Stimulated activated CD8-positive, alpha-beta memory T cell treated with anti-CD3 and anti-CD28 coated beads, Interleukin-4, amount 100 ng/mL, for 1 hour (primary cell): ENCODE data around the gene ADAMTS10.
A peak's percentile ranks its signal among the peaks of the same experiment; 100 is the strongest.
"Not testable (repeated sequence)": the region's sequence is repeated elsewhere in the genome, so short reads cannot be mapped to it uniquely, and the experiment has no call there.

Source experiments
- DNase-seq, 2 donors: peaks; one replicate each; pipeline ENCODE4 v3.0.0-alpha.2; 2020; ENCODE audit warnings: low read depth in 2 of 2, low spot score in 1 of 2

ADAMTS10 gene

DNA sequence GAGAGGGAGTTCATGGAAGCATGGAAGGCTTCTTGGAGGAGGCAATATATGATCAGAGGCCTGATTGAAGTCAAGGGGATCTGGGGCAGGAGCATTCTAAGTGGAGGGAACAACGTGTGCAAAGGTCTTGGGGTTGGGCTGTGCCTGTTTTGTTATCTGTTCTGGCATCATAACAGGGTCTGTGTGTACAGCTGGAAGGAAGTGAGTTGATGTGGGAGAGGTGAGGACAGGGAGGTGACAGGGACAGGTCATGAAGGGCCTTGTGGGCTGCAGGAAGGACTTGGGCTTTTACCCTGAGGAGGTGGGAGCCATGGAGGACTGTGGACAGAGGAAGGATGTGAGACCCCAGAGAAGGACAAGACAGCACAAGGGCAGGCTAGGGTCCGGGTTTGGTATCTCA lies 18.7 kb upstream of the ADAMTS10 start:
- DNase-seq = no peak

DNA sequence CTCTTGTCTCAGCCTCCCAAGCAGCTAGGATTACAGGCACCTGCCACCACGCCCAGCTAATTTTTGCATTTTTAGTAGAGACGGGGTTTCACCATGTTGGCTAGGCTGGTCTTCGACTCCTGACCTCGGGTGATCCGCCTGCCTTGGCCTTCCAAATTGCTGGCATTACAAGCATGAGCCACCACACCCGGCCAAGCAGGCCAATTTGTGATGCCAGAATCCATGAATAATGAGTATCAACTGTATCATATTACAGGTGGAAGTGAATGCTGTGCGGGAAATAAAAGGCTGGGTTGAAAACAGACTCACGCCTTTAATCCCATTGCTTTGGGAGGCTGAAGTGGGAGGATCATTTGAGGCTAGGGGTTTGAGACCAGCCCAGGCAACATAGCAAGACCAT lies 16.3 kb upstream of the ADAMTS10 start:
- no peak for DNase-seq

DNA sequence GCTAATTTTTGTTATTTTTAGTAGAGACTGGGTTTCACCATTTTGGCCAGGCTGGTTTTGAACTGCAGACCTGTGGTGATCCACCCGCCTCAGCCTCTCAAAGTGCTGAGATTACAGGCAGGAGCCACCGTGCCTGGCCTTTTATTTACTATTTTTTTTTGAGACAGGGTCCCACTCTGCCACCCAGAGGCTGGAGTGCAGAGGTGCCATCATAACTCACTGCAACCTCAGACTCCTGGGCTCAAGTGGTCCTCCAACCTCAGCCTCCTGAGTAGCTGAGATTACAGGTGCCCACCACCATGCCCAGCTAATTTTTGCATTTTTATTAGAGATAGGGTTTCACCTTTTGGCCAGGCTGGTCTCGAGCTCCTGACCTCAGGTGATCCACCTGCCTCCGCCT lies 12.4 kb upstream of the ADAMTS10 start:
- DNase-seq = not testable (repeated sequence)

DNA sequence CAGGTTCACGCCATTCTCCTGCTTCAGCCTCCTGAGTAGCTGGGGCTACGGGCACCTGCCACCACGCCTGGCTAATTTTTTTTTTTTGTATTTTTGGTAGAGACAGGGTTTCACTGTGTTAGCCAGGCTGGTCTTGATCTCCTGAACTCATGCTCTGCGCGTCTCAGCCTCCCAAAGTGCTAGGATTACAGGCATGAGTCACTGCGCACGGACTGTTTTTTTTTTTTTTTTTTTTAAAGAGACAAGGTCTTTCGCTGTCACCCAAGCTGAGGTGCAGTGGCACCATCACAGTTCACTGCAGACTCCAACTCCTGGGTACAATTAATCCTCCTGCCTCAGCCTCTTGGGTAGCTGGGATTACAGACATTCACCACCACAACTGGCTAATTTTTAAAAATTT lies 8.2 kb upstream of the ADAMTS10 start:
- DNase-seq = no peak

DNA sequence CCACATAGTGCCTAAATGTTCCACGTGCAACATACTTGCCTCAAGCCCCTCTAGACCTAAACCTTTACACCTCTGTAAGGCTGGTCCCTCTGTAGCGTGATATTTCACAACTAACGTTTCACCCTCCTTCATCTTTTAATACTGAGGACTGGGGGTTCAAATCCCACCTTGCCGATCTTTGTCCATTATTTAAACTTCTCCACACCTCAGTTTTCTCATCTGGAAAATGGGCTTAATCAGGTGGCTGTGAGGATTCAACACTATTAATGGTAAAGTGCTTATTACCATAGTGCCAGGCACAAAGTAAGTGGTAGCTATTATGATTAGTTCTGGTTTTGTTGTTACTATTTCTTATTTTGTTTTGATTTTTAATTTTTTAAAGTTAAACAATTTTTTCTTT lies 7.5 kb upstream of the ADAMTS10 start:
- no peak for DNase-seq

DNA sequence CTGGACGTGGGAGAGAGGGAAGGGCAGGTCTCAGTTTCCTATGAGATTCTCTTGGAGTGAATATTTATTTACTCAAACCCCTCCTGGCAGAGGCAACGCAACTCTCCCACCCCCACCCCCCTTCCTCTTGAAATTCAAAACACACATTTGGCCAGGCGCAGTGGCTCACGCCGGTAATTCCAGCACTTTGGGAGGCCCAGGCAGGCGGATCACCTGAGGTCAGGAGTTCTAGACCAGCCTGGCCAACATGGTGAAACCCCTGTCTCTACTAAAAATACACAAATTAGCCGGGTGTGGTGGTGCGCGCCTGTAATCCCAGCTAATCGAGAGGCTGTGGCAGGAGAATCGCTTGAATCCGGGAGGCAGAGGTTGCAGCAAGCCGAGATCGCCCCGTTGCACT lies 6.8 kb upstream of the ADAMTS10 start:
- DNase-seq = not testable (repeated sequence)

DNA sequence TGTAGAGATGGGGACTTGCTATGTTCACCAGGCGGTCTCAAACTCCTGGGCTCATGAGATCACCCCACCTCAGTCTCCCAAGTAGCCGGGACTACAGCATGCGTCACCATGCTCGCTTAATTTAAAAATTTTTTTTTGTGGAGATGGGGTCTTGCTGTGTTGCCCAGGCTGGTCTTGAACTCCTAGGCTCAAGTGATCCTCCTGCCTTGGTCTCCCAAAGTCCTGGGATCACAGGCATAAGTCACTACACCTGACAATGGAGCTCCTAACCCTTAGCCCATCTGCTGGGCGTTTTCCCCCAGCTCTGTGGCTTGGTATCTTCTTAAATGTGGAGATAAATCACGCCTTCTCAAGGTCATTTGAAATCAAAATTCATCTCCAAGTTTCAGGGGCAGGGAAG lies 6.3 kb upstream of the ADAMTS10 start:
- no peak for DNase-seq

DNA sequence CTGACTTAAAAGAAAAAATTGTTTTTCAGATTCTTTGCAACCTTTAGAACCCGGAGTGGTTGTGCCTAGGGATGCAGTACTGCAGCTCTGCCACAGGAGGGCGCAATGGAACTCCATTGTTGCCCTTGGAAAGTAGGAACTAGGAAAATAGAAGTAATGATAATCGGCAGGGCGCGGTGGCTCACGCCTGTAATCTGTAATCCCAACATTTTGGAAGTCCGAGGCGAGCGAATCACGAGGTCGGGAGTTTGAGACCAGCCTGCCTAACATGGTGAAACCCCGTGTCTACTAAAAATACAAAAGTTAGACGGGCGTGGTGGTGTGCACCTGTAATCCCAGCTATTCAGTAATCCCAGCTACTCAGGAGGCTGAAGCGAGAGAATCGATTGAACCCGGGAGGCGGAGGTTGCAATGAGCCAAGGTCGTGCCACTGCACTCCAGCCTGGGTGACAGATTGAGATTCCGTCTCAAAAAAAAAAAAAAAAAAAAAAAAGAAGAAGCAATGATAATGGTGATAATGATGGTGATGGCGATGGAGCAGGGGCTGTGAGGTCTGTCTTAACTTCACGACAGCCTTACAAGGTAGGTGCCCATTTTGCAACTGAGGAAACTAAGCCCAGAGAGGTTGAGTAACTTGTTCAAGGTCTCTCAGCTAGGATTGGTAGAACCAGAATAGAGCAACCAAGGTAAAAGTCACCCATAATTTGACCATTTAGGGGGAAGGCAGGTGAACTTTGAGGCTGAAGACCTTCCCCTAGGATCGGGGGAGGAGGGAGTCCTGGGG lies 5.5 kb upstream of the ADAMTS10 start:
- peak; percentile 25 to 32 for DNase-seq

DNA sequence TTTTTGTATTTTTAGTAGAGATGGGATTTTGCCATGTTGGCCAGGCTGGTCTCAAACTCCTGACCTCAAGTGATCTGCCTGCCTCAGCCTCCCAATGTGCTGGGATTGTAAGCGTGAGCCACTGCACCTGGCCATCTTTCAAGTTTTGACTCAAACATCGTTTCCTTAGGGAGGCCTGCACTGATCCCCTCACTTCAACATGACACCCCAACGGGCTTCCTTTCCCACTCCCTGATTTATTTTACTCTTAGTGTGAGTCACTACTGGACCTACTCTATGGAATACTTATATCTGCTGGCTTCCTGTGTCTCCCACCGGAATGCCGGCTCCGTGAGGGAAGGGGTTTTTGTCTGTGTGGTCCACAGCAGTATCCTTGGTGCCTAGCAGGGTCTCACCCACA lies 4.5 kb upstream of the ADAMTS10 start:
- no peak for DNase-seq

DNA sequence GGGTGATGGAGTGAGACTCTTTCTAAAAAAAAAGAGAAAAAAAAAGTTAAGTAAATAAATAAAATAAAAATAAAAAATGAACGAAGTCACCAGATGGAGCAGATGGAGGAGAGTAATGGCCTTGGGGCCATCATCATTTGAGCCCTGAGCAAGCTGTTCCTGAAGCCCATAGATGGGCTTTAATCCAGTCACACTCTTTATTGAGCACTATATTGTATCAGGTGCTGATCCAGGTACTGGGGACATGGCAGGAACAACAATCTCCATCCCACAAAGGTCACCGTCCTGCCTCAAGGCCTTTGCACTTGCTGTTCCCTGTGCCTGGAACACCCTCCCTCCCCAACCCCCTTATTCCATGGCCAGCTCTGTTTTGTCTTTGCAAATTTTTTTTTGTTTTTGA lies 3.9 kb upstream of the ADAMTS10 start:
- DNase-seq = no peak

DNA sequence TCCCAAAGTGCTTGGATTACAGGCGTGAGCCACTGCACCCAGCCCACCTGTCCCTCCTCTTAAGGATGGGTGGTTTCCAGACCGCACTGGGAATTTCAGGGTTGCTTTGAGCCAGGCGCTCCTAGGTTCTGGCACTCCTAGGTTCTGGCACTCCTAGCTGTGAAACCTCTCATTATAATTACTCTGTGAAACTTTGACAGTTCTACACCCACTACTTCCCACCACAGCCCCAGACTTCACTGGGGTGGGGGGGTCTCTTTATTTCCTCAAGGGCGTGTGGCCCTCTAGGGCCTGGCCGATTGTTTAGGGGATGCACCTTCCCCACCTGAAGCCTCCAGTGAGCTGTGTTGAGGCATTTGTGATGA lies 2.3 kb upstream of the ADAMTS10 start:
- no peak for DNase-seq

DNA sequence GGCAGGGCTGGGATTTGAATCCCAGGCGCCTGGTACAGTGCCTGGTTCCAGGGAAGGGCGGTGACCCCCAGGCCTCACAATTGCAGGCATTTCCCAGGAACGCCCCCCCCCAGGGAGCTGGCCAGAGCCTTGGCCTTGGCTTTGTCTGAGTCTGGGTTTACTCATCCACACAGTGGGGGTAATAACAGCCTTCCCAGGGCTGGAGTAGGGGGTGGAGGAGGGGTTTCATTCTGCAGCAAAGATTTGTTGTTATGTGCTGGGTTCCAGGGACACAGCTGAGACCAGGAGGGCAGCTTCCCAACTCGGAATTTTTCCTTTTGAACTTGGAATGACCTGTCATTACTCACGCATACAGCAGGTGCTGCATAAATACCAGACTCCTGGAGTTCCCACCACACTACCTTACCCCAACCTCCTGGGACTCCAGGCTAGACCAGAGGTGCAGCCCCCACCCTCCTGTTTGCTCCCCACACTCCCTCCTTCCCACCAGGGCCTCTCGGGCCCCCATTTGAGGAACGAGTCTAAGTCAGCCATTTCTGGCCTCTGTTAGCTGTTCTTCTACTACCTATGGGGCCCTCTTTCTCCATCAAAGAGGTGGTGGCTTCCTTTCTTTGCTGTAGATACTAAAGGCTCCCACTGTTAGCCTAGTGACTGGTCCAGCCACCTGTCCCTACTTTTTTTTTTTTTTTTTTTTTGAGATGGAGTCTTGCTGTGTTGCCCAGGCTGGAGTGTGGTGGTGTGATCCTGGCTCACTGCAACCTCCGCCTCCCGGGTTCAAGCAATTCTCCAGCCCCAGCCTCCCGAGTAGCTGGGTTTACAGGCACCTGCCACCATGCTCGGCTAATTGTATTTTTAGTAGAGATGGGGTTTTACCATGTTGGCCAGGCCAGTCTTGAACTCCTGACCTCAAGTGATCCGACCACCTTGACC lies 1.6 kb upstream of the ADAMTS10 start:
- DNase-seq = no peak

DNA sequence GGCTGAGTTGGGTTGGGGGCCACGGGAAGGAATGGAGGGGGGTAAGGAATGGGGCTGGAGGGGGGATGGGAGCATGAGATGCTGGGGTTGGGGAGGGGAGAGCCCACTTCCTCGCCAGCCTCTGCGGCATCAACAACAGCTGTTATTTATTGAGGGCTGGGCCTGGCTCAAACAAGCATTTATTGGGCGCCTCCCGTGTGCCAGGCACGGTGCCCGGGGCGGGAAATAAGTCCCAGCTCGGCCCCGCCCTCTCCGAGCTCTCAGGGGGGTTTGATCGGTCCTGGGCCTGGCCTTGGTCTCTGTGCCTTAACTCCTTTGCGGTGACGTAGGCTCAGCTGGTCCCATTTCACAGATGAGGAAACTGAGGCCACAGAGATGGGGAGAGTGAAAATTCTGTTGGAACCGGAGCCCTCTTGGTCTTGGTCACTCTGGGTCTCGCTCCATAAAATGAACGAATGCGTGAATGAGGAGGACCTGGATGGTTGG lies 919 bp upstream of the ADAMTS10 start:
- DNase-seq = no peak

DNA sequence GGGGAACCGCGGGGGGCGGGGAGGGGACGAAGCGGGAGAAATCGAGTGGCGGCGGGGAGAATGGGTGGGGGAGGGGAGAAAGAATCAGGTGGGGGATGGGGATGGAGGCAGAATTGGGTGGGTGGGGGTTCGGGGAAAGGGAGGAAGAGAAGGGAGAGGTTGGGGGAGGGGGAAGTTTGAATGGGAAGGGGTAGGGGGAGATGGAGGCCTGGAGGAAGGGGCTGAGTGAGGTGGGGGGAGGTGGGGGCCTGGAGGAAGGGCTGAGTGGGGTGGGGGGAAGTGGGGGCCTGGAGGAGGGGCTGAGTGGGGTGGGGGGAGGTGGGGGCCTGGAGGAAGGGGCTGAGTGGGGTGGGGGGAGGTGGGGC lies 403 bp upstream of the ADAMTS10 start:
- DNase-seq = no peak

DNA sequence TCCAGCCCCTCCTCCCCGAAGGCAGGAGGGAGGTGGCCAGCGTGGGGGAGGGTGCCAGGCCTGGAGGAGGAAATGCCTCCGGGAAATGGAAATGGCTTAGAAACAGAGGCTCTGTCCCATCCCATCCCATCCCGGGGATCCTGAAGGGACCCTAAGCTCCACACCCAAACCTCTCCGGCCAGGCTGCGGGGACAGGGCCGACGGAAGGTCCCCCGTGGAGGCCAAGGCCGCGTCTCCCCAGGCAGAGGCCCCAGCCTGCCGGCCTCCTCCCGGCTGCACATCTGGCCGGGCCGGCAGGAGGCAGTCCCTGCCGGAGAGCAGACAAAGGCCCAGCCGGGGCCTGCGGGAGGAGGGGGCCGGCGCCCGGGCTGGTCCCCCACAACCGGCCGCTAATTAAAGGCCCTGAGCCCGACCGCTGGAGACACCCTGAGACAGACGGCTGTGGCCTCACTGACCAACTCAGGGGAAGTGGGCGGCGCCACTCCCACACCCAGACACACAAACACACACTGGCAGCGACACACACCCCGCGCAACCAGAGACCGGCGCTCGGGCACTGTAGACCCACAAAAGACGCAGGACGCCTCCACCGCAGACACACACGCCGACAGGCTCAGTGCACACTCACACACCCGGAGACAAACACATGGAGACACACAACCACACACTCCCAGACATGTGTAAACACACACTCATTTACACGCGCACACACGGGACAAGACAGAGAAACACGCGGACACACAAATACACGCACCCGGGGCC lies 1.1 kb downstream of the ADAMTS10 start:
- no peak for DNase-seq

DNA sequence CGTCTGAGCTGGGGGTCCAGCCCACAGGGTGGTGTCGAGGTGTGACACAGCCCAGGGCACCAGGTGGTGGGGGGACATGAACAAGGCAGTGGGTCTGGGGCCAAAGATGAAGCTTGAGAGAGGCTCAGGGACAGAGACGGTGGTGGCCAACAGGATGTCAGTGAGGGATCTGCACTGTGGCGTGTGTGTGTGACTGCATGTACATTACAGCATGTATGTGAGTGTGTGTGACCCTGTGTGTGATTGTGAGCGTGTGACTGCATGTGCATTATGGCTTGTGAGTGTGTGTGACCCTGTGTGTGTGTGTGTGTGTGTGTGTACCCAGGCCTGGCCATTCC lies 1.6 kb downstream of the ADAMTS10 start:
- no peak for DNase-seq

DNA sequence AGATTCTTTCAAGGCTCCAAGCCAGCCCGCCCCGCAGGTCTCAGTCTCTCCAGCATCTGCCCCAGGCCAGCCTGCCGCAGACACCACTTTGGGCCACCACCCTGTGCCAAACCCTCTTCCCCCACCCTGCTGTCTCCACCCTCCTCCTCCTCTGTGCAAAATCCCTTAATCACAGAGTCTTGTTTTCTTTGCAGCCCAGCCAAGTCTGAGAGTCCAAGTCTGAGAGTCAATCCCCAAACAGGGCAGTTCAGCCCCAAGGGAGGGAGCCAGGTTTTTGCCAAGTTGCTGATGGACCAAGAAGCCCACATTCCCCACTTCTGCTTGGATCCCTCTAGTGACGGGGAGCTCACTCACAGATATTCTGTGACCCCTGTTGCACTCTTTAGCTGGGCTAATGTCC lies 3.1 kb downstream of the ADAMTS10 start:
- no peak for DNase-seq

DNA sequence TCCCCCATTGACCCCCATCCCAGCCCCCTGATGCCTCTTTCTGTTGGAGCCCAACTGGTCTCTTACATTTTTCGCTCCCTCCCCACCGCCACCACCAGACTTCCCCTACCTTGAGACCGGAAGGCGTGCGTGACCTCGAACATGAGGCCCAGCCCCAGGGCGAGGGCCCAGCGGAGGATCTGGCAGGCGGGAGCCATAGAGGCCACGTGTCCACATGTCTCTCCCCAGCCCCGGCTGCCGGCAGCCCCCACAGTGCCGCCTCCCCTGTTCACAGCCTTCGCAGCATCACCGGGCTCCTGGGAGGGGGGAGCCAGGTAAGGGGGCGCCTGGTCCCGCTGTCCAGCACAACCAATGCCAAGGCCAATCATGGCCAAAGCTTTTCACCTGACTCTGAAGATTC lies 5.0 kb downstream of the ADAMTS10 start:
- no peak for DNase-seq

DNA sequence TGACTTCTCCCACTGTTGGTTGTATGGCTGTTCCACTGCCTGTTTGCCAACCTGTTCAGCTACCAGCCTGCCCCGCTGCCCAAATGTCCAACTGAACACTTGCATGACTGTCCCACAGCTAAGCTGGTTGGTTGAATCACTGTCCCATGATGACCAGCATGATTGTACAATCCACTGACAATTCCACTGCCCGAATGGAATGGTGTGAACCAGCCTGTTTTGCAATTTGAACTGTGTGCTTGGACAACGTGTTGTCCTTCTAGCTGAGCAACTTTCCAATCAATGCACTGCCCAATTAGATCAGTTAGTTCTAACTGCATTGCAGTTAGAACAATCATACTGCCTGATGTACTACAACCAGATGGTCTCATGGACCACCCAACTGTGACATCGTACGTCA lies 8.7 kb downstream of the ADAMTS10 start:
- DNase-seq = no peak

DNA sequence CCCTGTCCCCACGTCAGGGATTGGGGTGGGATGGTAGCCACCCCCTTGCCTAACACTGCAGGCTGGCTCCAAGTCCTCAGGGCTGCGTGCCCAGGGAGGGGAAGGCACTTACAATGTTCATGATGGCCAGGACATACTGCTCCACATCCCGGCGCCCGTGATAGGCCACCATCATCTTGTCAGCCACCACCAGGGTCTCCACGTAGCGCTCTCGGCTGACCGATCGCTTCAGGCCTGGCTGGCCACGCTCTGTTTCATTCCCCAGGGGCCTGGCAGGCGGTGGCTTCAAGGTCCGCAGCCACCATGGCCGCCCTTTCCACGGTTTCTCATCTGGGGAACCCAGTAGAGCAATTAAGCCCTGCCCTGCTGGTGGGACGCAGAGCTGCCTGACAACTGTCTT lies 9.7 kb downstream of the ADAMTS10 start:
- DNase-seq = no peak

DNA sequence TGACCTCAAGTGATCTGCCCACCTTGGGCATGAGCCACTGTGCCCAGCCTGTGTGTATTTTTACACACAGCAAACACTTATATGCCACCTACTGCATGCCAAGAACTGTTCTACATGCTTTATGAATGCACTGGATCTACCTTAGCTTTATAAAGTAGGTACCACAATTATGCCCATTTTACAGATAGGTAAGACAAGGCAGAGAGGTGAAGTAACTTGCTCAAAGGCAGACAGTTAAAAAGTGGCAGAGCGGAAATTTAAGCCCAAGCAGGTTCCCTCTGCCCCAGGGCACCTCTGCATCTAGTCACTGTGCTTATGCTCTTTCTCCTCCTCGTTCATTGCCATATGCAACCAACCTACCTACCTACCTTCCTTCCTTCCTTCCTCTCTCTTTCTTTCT lies 10.5 kb downstream of the ADAMTS10 start:
- DNase-seq = no peak

DNA sequence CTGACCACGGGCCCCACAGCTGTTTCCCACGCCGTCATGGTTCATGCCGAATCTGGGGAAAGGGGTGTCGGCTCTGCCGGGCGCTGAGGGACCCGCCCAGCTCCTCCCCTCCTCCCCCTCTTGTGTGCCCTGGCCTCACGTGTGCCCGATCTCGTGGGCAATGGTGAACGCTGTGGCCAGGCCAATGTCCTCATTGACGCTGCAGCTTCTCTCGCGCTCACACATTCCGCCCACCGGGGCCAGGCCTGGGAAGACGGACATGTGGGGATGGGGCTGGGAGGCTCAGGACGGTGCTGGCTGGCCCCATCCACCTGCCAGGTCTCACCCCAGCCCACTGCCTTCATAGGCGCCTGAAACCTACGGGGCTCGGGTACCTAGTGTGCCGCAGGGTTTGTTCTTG lies 14.3 kb downstream of the ADAMTS10 start:
- no peak for DNase-seq
